Pons (tissue), 1 donor: ENCODE results near the gene TAF11L9.
"Not testable (repeated sequence)": the region's sequence is repeated elsewhere in the genome, so short reads cannot be mapped to it uniquely, and the experiment has no call there.

Source experiments
- DNase-seq: peaks from one replicate; pipeline ENCODE4 v3.0.0-alpha.2; 2016; ENCODE audit warnings: low spot score

TAF11L9 gene

GRCh38 chr5:17594255-17594654, at the start of gene TAF11L9:
TAF11L9 (minus strand) TSS chr5:17594394.
- DNase-seq = not testable (repeated sequence)

- DNase-seq = no peak
These were observed 40.0 kb upstream of the TAF11L9 start, which contains the start of gene TAF11L14 for GRCh38 chr5:17634160-17634559. TAF11L14 (plus strand) TSS chr5:17634460.

GRCh38 chr5:17631788-17632187, 37.6 kb upstream of the TAF11L9 start, which contains the start of gene TAF11L13:
TAF11L13 (plus strand) TSS chr5:17632088.
- DNase-seq = not testable (repeated sequence)

GRCh38 chr5:17625686-17626085, 31.5 kb upstream of the TAF11L9 start:
- DNase-seq = no peak

GRCh38 chr5:17620627-17621026, 26.4 kb upstream of the TAF11L9 start:
- DNase-seq = no peak

GRCh38 chr5:17619354-17619753, 25.2 kb upstream of the TAF11L9 start:
- DNase-seq = no peak

- DNase-seq = no peak
These were observed 20.8 kb upstream of the TAF11L9 start for GRCh38 chr5:17614872-17615605.

GRCh38 chr5:17610092-17610491, 15.9 kb upstream of the TAF11L9 start, which contains the start of gene TAF11L12:
TAF11L12 (plus strand) TSS chr5:17610392.
- DNase-seq = not testable (repeated sequence)

- not testable (repeated sequence) for DNase-seq
These were observed 13.3 kb upstream of the TAF11L9 start for GRCh38 chr5:17607461-17607860.

GRCh38 chr5:17604951-17605350, 10.8 kb upstream of the TAF11L9 start:
- no peak for DNase-seq

- not testable (repeated sequence) for DNase-seq
These were observed 9.7 kb upstream of the TAF11L9 start, which contains the start of gene TAF11L11 for GRCh38 chr5:17603880-17604279. TAF11L11 (plus strand) TSS chr5:17604183.

- DNase-seq = not testable (repeated sequence)
These were observed 3.5 kb upstream of the TAF11L9 start, which contains the start of gene TAF11L10 for GRCh38 chr5:17597728-17598127. TAF11L10 (minus strand) TSS chr5:17597828.

GRCh38 chr5:17590860-17591259, 3.3 kb downstream of the TAF11L9 start, which contains the start of gene TAF11L8:
TAF11L8 (minus strand) TSS chr5:17590960.
- DNase-seq = not testable (repeated sequence)

- not testable (repeated sequence) for DNase-seq
These were observed 8.5 kb downstream of the TAF11L9 start, which contains the start of gene TAF11L7 for GRCh38 chr5:17585658-17586057. TAF11L7 (minus strand) TSS chr5:17585758.
